Gastroesophageal sphincter (tissue), 4 donors: ENCODE measurements around the gene BLOC1S4. TPM values are rescaled to one million over a fixed set of nuclear protein-coding genes. Genes with fewer than 3 reads are reported as not detected.

ENCODE experiments used
- ATAC-seq: fragments of 150-250 bp; one replicate; pipeline ENCODE4 v1.9.1; 2016; ENCODE audit warnings: mild to moderate bottlenecking, moderate library complexity
- H3K27ac ChIP-seq, 4 donors: fragments of 200-600 bp; sonication (generic) in 3 of 4; 1 replicate in 3 of 4; 2 replicates in 1 of 4; pipeline ENCODE4 v1.5.1; 2016 to 2019
- H3K27me3 ChIP-seq: fragments of 200-600 bp; sonication (generic); one replicate; pipeline ENCODE4 v1.5.1; 2019
- H3K36me3 ChIP-seq, 2 donors: fragments of 200-600 bp; sonication (generic); one replicate each; pipeline ENCODE4 v1.5.1; 2019; ENCODE audit warnings: control low read depth in 1 of 2
- H3K4me1 ChIP-seq, 3 donors: fragments of 200-600 bp; sonication (generic); 1 replicate in 2 of 3; 2 replicates in 1 of 3; pipeline ENCODE4 v1.5.1; 2016 to 2019; ENCODE audit warnings: control low read depth in 2 of 3
- H3K4me3 ChIP-seq, 2 donors: fragments of 200-600 bp; sonication (generic); one replicate each; pipeline ENCODE4 v1.5.1; 2019; ENCODE audit warnings: mild to moderate bottlenecking in 1 of 2, moderate library complexity in 1 of 2
- H3K9me3 ChIP-seq, 3 donors: fragments of 200-600 bp; sonication (generic); one replicate each; pipeline ENCODE4 v1.5.1; 2017 to 2019; ENCODE audit warnings: control low read depth in 2 of 3
- EP300 ChIP-seq: sonication (generic); formaldehyde crosslinking; IDR thresholded peaks from one replicate; pipeline ENCODE4 v1.6.1; 2017; ENCODE audit warnings: antibody characterized with exemption, mild to moderate bottlenecking
- POLR2A ChIP-seq, 2 donors: fragments of 450-650 bp; IDR thresholded peaks; one replicate each; pipeline ENCODE4 v1.6.1; 2017; ENCODE audit warnings: antibody characterized with exemption in 2 of 2, mild to moderate bottlenecking in 2 of 2, moderate library complexity in 1 of 2
- POLR2AphosphoS5 ChIP-seq: sonication (generic); formaldehyde crosslinking; IDR thresholded peaks from one replicate; pipeline ENCODE4 v1.6.1; 2017; ENCODE audit warnings: antibody characterized with exemption
- WGBS, 2 donors: methylation state at CpG; one replicate each; pipeline ENCODE4 v1.1.5; 2018; ENCODE audit warnings: low coverage in 1 of 2; 5-methylcytosine and 5-hydroxymethylcytosine counted together
- total RNA-seq, 4 donors: library from RNA; depleted of rRNA; stranded (reverse); fragments of >200 nt; gene quantifications; one replicate each; pipeline ENCODE4 v1.1.0, GENCODE V29; 2016
- TF ChIP-seq, protein P1 (sequence below), 4 experiments: fragments of 200-600 bp in 2 of 4; fragments of 450-650 bp in 2 of 4; sonication (generic) in 1 of 4; IDR thresholded peaks; one replicate each; pipeline ENCODE4 v1.5.1; 2017 to 2019; ENCODE audit warnings: antibody characterized with exemption in 4 of 4, mild to moderate bottlenecking in 2 of 4, moderate library complexity in 2 of 4

Gene BLOC1S4
- total RNA-seq, 4 donors from 2014 or later, result 10.1 to 20.7 (median 18.7) TPM

DNA sequence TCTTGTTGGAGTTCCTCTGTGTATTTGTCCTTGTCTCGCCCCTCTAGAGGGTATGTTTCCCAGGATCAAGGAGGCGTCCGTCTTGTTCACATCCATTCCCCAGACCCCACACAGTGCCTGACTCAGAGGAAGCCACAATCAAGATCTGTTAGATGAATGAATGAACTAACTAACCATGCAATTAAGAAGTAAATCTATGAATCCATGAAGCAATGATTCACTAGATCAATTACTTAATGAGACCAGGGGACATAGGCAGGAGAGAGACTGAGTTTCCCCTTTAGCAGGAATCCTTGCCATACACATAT, 11.9 kb downstream of the BLOC1S4 start:
- Histone ChIP-seq H3K36me3 (no peaks in the 10 kb centered on the region), H3K4me1 (peaks cover 0 to 17% (median 3%) of the 10 kb centered on the region in 3 donors), H3K27me3 (no peaks in the 10 kb centered on the region), H3K27ac (no peak overlapping the region), H3K4me3 (no peak overlapping the region), H3K9me3 (no peaks in the 10 kb centered on the region)
- no CpG with 5 or more reads among the region's 3 CpGs for WGBS, 2 donors
- ATAC-seq, result no peak
- TF ChIP-seq, protein P1, sequence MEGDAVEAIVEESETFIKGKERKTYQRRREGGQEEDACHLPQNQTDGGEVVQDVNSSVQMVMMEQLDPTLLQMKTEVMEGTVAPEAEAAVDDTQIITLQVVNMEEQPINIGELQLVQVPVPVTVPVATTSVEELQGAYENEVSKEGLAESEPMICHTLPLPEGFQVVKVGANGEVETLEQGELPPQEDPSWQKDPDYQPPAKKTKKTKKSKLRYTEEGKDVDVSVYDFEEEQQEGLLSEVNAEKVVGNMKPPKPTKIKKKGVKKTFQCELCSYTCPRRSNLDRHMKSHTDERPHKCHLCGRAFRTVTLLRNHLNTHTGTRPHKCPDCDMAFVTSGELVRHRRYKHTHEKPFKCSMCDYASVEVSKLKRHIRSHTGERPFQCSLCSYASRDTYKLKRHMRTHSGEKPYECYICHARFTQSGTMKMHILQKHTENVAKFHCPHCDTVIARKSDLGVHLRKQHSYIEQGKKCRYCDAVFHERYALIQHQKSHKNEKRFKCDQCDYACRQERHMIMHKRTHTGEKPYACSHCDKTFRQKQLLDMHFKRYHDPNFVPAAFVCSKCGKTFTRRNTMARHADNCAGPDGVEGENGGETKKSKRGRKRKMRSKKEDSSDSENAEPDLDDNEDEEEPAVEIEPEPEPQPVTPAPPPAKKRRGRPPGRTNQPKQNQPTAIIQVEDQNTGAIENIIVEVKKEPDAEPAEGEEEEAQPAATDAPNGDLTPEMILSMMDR (IDR thresholded peaks at IDR 0.05), result no peak
- TF ChIP-seq POLR2AphosphoS5, result no peak
- no peak for TF ChIP-seq EP300
- no peak for TF ChIP-seq POLR2A (IDR thresholded peaks at IDR 0.05)

- Histone ChIP-seq H3K9me3 (no peaks in the 10 kb centered on the region), H3K4me1 (peaks cover 0 to 22% (median 6%) of the 10 kb centered on the region in 3 donors), H3K27me3 (no peaks in the 10 kb centered on the region), H3K36me3 (no peaks in the 10 kb centered on the region), H3K27ac (no peak overlapping the region), H3K4me3 (no peak overlapping the region)
- 60 to 77% methylated on average over 6 to 7 of the region's 15 CpGs for WGBS, 2 donors
- TF ChIP-seq, protein P1 (IDR thresholded peaks at IDR 0.05), result no peak
- TF ChIP-seq POLR2AphosphoS5 (no peak), POLR2A (IDR thresholded peaks at IDR 0.05) (no peak), EP300 (no peak)
- ATAC-seq, result no peak
Observed at GRCh38 chr4:6728320-6729029, 12.5 kb downstream of the BLOC1S4 start.

GRCh38 chr4:6730603-6731317, 14.8 kb downstream of the BLOC1S4 start:
- no peak overlapping the region for H3K4me3 ChIP-seq
- no peaks in the 10 kb centered on the region for H3K36me3 ChIP-seq
- WGBS, 2 donors, result 56 to 83% methylated on average over 5 to 7 of the region's 20 CpGs
- no peak for ATAC-seq
- H3K27me3 ChIP-seq, result no peaks in the 10 kb centered on the region
- peaks cover 0 to 22% (median 6%) of the 10 kb centered on the region in 3 donors for H3K4me1 ChIP-seq
- H3K9me3 ChIP-seq, result no peaks in the 10 kb centered on the region
- H3K27ac ChIP-seq, result peak overlapping the region in 2 of 4 donors; percentile 9 to 28
- TF ChIP-seq EP300, result no peak
- TF ChIP-seq, protein P1 (IDR thresholded peaks at IDR 0.05), result no peak
- TF ChIP-seq POLR2A (IDR thresholded peaks at IDR 0.05), result no peak
- TF ChIP-seq POLR2AphosphoS5, result no peak

GRCh38 chr4:6731318-6731675, 15.3 kb downstream of the BLOC1S4 start:
- no peak for ATAC-seq
- WGBS, 2 donors, result 90% methylated on average over 2 of the region's 8 CpGs; no CpG with 5 or more reads in 1 of the 2 donors
- TF ChIP-seq POLR2AphosphoS5 (no peak), POLR2A (IDR thresholded peaks at IDR 0.05) (no peak), EP300 (no peak)
- TF ChIP-seq, protein P1 (IDR thresholded peaks at IDR 0.05), result no peak
- Histone ChIP-seq H3K27me3 (no peaks in the 10 kb centered on the region), H3K36me3 (no peaks in the 10 kb centered on the region), H3K27ac (peak overlapping the region in 1 of 4 donors; percentile 28), H3K9me3 (no peaks in the 10 kb centered on the region), H3K4me1 (peaks cover 0 to 22% (median 6%) of the 10 kb centered on the region in 3 donors), H3K4me3 (no peak overlapping the region)

DNA sequence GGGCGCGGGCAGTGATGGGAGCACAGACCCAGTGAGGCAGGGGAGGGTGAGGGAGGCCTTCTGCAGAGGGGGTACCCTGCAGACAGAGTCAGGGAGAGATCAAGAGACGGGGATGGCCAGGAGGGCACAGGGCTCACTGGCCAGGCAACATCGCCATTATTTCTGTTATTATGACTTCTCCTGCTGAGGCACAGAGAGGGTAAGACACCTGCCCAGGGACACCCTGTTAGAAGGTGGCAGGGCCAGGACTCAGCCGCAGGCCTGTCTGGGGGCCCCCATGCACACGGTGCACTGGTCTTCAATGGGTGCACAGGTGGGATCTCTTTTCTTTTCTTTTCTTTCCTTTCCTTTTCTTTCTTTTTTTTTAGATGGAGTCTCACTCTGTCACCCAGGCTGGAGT, 15.8 kb downstream of the BLOC1S4 start:
- no peaks in the 10 kb centered on the region for H3K27me3 ChIP-seq
- H3K4me1 ChIP-seq, result peaks cover 0 to 20% (median 6%) of the 10 kb centered on the region in 3 donors
- TF ChIP-seq, protein P1 (IDR thresholded peaks at IDR 0.05), result no peak
- TF ChIP-seq POLR2AphosphoS5 (no peak), POLR2A (IDR thresholded peaks at IDR 0.05) (no peak), EP300 (no peak)
- peak overlapping the region in 2 of 4 donors; percentile 70 to 71 for H3K27ac ChIP-seq
- WGBS, 2 donors, result 94 to 100% methylated on average over 3 of the region's 6 CpGs
- ATAC-seq, result no peak
- H3K36me3 ChIP-seq, result no peaks in the 10 kb centered on the region
- no peaks in the 10 kb centered on the region for H3K9me3 ChIP-seq
- H3K4me3 ChIP-seq, result no peak overlapping the region
